Erythroblast (primary cell): ENCODE results near the gene NHSL2.

ENCODE experiments used
- GATA1 ChIP-seq: IDR thresholded peaks from 2 replicates; pipeline ENCODE4 v1.6.1; 2011; ENCODE audit warnings: low read depth, mild to moderate bottlenecking, control low read depth, low read length, moderate library complexity
- POLR2A ChIP-seq: IDR thresholded peaks from 2 replicates; pipeline ENCODE4 v1.6.1; 2011; ENCODE audit warnings: mild to moderate bottlenecking, low read length

DNA sequence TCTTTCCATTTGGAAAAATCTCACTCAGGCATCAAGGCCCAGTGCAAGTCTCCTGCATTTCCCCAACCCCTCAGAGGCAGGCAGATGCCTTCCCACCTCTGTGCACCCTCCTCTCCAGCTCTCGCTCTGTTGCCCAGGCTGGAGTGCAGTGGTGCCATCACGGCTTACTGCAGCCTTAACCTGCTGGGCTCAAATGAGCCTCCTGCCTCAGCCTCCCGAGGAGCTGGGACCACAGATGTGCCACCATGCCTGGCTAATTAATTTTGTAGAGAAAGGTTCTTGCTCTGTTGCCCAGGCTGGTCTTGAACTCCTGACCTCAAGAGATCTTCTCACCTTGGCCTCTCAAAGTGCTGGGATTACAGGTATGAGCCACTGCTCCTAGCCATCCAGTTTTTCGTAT, 95.8 kb downstream of the NHSL2 start:
- TF ChIP-seq POLR2A (no peak), GATA1 (no peak)
